ENCODE measurements around the gene GOLGB1. TPM values are rescaled to one million over a fixed set of nuclear protein-coding genes. Genes with fewer than 3 reads are reported as not detected.

Gene GOLGB1
- total RNA-seq, 1 donor from 2014 or later = 76.6 TPM

DNA sequence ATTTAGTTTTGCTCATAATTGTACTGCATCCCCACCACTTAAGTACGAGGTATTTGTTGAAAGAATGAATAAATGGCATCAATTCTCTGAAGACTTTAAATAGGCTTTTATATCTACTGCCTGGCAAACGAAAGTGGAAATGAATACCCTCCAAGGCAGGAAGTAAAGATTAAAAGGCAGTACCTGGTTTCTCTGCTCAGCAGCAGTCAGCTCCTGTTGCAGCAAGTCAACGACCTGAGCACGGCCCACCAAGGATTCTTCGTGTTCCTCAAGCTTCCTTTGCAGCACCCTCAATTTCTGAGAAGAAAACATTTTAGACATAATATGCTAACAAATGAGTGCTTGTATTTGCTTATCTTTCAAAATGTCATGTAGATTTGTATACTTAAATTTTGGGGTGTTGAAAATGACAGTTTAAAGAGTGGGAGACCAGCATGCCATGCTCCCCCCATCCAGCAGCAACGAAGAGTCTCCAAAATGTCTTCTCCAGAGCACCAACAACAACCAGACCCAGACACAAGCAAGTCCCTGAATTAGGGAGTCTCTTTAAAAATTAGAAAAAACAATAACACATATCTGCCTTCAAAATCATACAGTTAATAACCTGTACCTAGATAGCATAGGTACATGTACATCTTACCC, 31.2 kb downstream of the GOLGB1 start:
- H3K36me3 Mint-ChIP-seq (ENCODE audit: low read depth, unreplicated experiment) = peaks cover 23% of the 10 kb centered on the region

DNA sequence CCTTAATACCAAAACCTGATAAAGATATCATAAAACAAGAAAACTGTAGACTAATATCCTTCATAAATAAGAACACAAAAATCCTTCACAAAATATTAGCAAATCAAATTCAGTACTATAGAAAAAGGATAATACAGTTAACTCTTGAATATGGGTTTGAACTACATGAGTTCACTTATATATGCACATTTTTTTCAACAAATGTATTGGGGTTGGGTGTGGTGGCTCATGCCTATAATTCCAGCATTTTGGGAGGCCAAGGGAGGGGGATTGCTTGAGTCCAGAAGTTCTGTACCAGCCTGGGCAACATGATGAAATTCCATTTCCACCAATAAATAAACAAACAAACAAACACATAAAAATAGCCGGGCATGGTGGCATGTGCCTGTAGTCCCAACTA, 39.2 kb downstream of the GOLGB1 start:
- H3K27me3 ChIP-seq (ENCODE audit: insufficient read depth, low read length) = no peaks in the 10 kb centered on the region
- peaks cover 15% of the 10 kb centered on the region for H3K36me3 Mint-ChIP-seq (ENCODE audit: low read depth, unreplicated experiment)
- H3K9ac ChIP-seq (ENCODE audit: low read length) = no peak overlapping the region
- peaks cover 12% of the 10 kb centered on the region for H3K36me3 ChIP-seq (ENCODE audit: insufficient read depth, low read length)
- FAIRE-seq = no peak
- peaks cover 3% of the 10 kb centered on the region for H4K20me1 ChIP-seq (ENCODE audit: insufficient read depth, low read length)
- no peaks in the 10 kb centered on the region for H3K9me3 Mint-ChIP-seq (ENCODE audit: unreplicated experiment)
- H3K27ac ChIP-seq (ENCODE audit: low read depth, low read length) = no peak overlapping the region
- no peaks in the 10 kb centered on the region for H3K9me3 ChIP-seq (ENCODE audit: insufficient read depth, low read depth, low read length)
- DNase-seq (ENCODE audit: low read depth) = no peak
- TF ChIP-seq EZH2 (IDR thresholded peaks at IDR 0.05; ENCODE audit: insufficient read depth, low read length) = no peak
- TF ChIP-seq, protein P1, sequence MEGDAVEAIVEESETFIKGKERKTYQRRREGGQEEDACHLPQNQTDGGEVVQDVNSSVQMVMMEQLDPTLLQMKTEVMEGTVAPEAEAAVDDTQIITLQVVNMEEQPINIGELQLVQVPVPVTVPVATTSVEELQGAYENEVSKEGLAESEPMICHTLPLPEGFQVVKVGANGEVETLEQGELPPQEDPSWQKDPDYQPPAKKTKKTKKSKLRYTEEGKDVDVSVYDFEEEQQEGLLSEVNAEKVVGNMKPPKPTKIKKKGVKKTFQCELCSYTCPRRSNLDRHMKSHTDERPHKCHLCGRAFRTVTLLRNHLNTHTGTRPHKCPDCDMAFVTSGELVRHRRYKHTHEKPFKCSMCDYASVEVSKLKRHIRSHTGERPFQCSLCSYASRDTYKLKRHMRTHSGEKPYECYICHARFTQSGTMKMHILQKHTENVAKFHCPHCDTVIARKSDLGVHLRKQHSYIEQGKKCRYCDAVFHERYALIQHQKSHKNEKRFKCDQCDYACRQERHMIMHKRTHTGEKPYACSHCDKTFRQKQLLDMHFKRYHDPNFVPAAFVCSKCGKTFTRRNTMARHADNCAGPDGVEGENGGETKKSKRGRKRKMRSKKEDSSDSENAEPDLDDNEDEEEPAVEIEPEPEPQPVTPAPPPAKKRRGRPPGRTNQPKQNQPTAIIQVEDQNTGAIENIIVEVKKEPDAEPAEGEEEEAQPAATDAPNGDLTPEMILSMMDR (IDR thresholded peaks at IDR 0.05; ENCODE audit: insufficient read depth, low read depth, low read length) = no peak
- H3K4me3 ChIP-seq (ENCODE audit: insufficient read depth, low read depth, low read length) = no peak overlapping the region
- no peaks in the 10 kb centered on the region for H3K4me1 ChIP-seq (ENCODE audit: insufficient read depth, low read length)
- no peak overlapping the region for H3K27ac Mint-ChIP-seq (ENCODE audit: unreplicated experiment)
- no peaks in the 10 kb centered on the region for H3K27me3 Mint-ChIP-seq (ENCODE audit: low read depth, unreplicated experiment)
- no peaks in the 10 kb centered on the region for H3K4me1 Mint-ChIP-seq (ENCODE audit: low read depth, unreplicated experiment)
- H3K4me3 Mint-ChIP-seq (ENCODE audit: unreplicated experiment) = no peak overlapping the region
- no peak overlapping the region for H3K4me2 ChIP-seq (ENCODE audit: low read length)
- H3K79me2 ChIP-seq (ENCODE audit: insufficient read depth, low read length) = peaks cover 9% of the 10 kb centered on the region
- H2AFZ ChIP-seq (ENCODE audit: low read depth, low read length) = no peak overlapping the region

More for the DNA sequence above, 31.2 kb downstream of the GOLGB1 start:
- TF ChIP-seq, protein P1 (IDR thresholded peaks at IDR 0.05; ENCODE audit: insufficient read depth, low read depth, low read length) = no peak
- no peak for TF ChIP-seq EZH2 (IDR thresholded peaks at IDR 0.05; ENCODE audit: insufficient read depth, low read length)
- Mint-ChIP-seq H3K9me3 (ENCODE audit: unreplicated experiment) (no peaks in the 10 kb centered on the region), H3K27me3 (ENCODE audit: low read depth, unreplicated experiment) (no peaks in the 10 kb centered on the region), H3K4me3 (ENCODE audit: unreplicated experiment) (no peak overlapping the region), H3K4me1 (ENCODE audit: low read depth, unreplicated experiment) (no peaks in the 10 kb centered on the region), H3K27ac (ENCODE audit: unreplicated experiment) (no peak overlapping the region)
- Histone ChIP-seq H3K9ac (ENCODE audit: low read length) (no peak overlapping the region), H3K27me3 (ENCODE audit: insufficient read depth, low read length) (no peaks in the 10 kb centered on the region), H3K27ac (ENCODE audit: low read depth, low read length) (no peak overlapping the region), H3K36me3 (ENCODE audit: insufficient read depth, low read length) (peaks cover 50% of the 10 kb centered on the region), H3K4me1 (ENCODE audit: insufficient read depth, low read length) (no peaks in the 10 kb centered on the region), H3K9me3 (ENCODE audit: insufficient read depth, low read depth, low read length) (no peaks in the 10 kb centered on the region), H3K4me3 (ENCODE audit: insufficient read depth, low read depth, low read length) (no peak overlapping the region), H3K4me2 (ENCODE audit: low read length) (no peak overlapping the region), H4K20me1 (ENCODE audit: insufficient read depth, low read length) (no peaks in the 10 kb centered on the region), H2AFZ (ENCODE audit: low read depth, low read length) (no peak overlapping the region), H3K79me2 (ENCODE audit: insufficient read depth, low read length) (no peaks in the 10 kb centered on the region)
- DNase-seq (ENCODE audit: low read depth) = no peak
- FAIRE-seq = no peak

DNA sequence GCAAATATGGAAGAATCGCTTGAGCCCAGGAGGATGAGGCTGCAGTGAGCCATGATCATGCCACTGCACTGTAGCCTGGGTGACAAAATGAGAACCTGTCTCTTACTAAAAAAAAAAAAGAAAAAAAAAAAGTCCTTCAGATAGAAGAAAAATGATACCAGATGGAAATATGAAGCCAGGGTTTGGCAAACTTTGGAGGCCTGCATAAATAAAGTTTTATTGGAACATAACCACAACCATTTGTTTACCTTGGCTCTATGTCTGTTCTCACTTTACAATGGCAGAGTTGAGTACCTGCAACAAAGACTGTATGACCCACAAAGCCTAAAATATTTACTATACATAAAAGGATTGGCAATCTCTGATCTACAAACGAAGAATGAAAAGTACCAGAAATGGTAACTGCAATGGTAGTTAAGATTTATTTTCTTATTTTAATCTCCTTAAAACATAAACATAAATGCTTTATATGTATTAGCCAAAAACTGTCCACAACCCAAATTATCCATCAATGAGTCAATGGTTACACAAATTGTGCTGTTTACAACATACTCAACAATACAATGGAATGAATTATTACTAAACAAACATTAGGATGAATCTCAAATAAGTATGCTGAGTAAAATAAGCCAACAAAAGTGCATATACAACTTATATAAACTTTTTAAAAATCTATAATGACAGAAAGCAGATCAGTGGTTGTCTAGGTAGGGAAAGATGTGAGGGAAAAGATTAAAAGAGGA, 41.8 kb downstream of the GOLGB1 start:
- H4K20me1 ChIP-seq (ENCODE audit: insufficient read depth, low read length) = peaks cover 3% of the 10 kb centered on the region
- FAIRE-seq = no peak

More for the DNA sequence above, 41.8 kb downstream of the GOLGB1 start:
- Histone ChIP-seq H3K27me3 (ENCODE audit: insufficient read depth, low read length) (no peaks in the 10 kb centered on the region), H3K36me3 (ENCODE audit: insufficient read depth, low read length) (peaks cover 8% of the 10 kb centered on the region), H3K27ac (ENCODE audit: low read depth, low read length) (no peak overlapping the region), H3K4me3 (ENCODE audit: insufficient read depth, low read depth, low read length) (no peak overlapping the region), H3K4me1 (ENCODE audit: insufficient read depth, low read length) (no peaks in the 10 kb centered on the region), H3K9ac (ENCODE audit: low read length) (no peak overlapping the region), H2AFZ (ENCODE audit: low read depth, low read length) (no peak overlapping the region), H3K9me3 (ENCODE audit: insufficient read depth, low read depth, low read length) (no peaks in the 10 kb centered on the region), H3K4me2 (ENCODE audit: low read length) (no peak overlapping the region), H3K79me2 (ENCODE audit: insufficient read depth, low read length) (peaks cover 11% of the 10 kb centered on the region)
- Mint-ChIP-seq H3K9me3 (ENCODE audit: unreplicated experiment) (peaks cover 3% of the 10 kb centered on the region), H3K4me1 (ENCODE audit: low read depth, unreplicated experiment) (peaks cover 3% of the 10 kb centered on the region), H3K27me3 (ENCODE audit: low read depth, unreplicated experiment) (no peaks in the 10 kb centered on the region), H3K4me3 (ENCODE audit: unreplicated experiment) (no peak overlapping the region), H3K27ac (ENCODE audit: unreplicated experiment) (no peak overlapping the region), H3K36me3 (ENCODE audit: low read depth, unreplicated experiment) (peaks cover 19% of the 10 kb centered on the region)
- TF ChIP-seq, protein P1 (IDR thresholded peaks at IDR 0.05; ENCODE audit: insufficient read depth, low read depth, low read length) = no peak
- TF ChIP-seq EZH2 (IDR thresholded peaks at IDR 0.05; ENCODE audit: insufficient read depth, low read length) = no peak
- peak; percentile 16 for DNase-seq (ENCODE audit: low read depth)

Data from astrocyte (in vitro differentiated cells and primary cell).